Bone marrow (tissue), 2 donors: ENCODE measurements around the gene DLK2.
"Not testable (repeated sequence)": the region's sequence is repeated elsewhere in the genome, so short reads cannot be mapped to it uniquely, and the experiment has no call there.

ENCODE experiments used
- DNase-seq, 2 donors: peaks; one replicate each; lab custom pipeline; 2025; lab: John Stamatoyannopoulos, UW

DLK2 gene

DNA sequence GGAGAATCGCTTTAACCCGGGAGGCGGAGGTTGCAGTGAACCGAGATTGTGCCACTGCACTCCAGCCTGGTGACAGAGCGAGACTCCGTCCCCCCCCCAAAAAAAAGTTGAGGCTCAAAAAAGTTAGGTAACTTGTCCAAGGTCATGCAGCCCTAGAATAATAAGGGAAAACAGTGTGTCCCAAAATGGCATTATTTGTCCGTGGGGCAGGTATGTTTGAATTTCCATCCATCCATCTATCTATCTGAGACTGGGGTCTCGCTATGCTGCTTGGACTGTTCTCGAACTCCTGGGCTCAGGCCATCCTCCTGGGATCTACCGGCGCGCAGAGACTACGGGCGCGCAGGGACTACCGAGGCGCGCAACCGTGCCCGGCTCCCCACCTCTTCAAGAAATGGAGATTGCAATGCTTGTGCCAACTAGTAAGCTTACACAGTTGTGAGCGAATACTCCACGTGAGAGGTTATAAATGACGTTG is 28.4 kb downstream of the DLK2 start:
- DNase-seq = no peak

DNA sequence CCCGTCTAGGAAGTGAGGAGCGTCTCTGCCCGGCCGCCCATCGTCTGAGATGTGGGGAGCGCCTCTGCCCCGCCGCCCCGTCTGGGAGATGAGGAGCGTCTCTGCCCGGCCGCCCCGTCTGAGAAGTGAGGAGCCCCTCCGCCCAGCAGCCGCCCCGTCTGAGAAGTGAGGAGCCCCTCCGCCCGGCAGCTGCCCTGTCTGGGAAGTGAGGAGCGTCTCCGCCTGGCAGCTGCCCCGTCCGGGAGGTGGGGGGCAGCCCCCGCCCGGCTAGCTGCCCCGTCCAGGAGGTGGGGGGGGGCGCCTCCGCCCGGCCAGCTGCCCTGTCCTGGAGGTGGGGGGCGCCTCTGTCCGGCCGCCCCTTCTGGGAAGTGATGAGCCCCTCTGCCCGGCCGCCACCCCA is 30.3 kb downstream of the DLK2 start:
- DNase-seq = not testable (repeated sequence)

DNA sequence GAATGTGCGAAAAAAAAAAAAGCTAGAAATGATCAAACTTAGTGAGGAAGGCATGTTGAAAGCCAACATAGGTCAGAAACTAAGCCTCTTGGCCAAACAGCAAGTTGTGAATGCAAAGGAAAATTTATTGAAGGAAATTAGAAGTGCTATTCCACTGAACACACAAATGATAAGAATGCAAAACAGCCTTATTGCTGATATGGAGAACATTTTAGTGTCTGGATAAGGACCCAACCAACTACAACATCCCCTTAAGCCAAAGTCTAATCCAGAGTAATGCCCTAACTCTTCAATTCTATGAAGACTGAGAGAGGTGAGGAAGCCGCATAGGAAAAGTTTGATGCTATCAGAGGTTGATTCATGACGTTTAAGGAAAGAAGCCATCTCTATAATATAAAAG is 33.5 kb downstream of the DLK2 start:
- DNase-seq = no peak

DNA sequence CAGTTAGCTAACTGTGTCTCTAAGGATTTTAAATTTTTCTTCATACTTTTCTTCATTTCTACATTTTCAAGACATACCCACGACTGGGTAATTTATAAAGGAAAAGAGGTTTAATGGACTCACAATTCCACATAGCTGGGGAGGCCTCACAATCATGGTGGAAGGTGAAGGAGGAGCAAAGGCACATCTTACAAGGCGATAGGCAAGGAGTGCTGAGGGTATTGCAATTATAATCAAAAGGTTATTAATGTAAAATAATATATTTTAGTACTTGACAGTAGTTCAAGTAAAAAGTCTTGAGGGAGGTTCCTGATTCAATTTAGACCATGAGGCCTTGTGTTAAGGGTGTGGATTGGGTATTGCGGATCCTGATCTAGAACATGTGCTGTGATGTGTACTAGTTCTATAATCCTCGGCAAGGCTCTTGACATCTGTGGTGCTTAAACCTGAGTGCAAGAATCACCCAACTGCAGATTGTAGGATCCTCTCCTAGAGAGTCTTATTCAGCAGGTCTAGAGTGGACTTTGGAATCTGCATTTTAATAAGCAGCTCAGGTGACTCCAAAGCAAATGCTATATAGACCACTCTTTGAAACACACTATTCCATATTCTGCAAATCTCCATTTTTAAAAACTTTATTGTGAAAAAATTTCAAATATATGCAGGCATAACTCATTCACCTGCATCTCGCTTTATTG is 35.2 kb downstream of the DLK2 start:
- DNase-seq = no peak

DNA sequence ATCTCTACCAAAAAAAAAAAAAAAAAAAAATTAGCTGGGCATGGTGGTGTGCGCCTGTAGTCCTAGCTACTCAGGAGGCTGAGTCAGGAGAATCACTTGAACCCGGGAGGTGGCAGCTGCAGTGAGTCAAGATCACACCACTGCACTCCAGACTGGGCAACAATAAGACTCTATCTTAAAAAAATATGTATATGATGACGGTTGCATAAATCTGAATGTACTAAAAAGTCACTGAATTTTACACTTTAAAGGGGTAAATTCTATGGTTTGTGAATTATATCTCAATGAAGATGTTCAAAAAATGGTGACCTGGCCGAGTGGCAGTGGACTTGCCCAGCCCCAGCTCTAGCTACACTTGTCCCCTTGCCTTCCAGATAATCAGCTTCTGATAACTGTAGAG is 38.4 kb downstream of the DLK2 start:
- no peak for DNase-seq

DNA sequence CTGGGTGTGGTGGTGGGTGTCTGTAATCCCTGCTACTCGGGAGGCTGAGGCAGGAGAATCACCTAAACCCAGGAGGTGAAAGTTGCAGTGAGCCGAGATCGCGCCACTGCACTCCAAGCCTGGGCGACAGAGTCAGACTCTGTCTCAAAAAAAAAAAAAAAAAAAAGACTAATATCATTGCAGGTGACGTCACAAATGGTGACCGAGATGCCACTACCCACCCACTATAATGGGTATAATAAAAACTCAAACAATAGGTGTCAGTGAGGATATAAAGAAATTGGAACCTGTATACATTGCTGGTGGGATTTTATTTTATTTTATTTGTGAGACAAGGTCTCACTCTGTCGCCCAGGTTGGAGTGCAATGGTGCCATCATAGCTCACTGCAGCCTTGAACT is 40.1 kb downstream of the DLK2 start:
- DNase-seq = not testable (repeated sequence)

GRCh38 chr6:43413002-43413401 is 42.3 kb downstream of the DLK2 start:
- no peak for DNase-seq

GRCh38 chr6:43412541-43412940 is 42.8 kb downstream of the DLK2 start:
- DNase-seq = no peak

- not testable (repeated sequence) for DNase-seq
Measured at GRCh38 chr6:43410776-43411175, 44.6 kb downstream of the DLK2 start.

DNA sequence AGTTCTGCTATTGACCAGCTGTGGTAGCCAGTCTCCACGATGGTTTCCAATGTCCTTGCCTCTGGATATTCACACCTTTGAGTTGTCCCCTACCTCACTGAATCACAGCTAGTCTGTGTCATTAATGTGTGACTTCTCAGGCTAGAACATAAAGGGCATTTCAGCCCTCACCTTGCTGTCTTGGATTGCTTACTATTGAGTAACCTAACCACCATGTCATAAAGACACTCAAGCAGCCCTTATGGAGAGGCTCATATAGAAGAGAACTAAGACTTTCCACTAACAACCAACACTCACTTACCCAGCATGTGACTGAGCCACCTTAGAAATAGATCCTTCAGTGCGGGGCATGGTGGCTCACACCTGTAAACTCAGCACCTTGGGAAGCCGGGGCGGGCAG is 47.1 kb downstream of the DLK2 start:
- no peak for DNase-seq

DNA sequence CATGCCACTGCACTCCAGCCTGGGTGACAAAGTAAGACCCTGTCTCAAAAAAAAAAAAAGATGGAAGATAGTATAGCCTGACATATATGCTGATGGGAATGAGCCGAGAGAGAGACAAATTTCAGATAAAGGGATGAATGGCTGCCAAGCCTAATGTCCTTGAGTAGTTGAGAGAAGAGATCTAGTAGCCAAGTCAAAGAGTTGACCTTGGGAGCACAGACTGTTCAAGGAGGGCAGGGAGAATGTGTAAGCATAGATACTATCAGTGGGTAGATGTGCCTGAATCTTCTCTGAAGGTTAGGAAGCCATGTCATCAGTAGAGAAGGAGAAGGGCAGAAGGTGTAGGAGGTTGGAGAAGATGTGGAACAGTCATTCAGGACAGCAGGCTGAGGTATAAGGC is 48.1 kb downstream of the DLK2 start:
- no peak for DNase-seq

DNA sequence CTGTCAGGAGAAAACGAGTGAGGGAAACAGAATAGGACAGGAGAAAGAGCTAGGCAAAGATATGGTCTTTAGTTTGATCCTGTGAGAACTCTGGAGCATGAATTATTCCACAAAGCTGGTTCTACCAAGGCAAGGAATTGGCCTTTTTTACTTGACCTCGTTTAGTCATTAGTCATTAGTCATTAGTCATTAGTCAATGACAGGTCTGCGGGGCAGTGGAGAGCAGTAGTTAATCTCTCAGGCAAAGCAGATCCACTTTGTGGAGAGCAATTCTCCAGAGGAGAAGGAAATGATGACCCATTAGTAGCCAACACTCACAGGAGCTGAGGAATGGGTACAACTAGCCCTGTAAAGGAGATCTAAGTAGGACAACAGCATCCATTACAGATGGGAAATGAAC is 50.0 kb downstream of the DLK2 start:
- DNase-seq = no peak

GRCh38 chr6:43402820-43403219 is 52.5 kb downstream of the DLK2 start:
- DNase-seq = no peak

- DNase-seq = no peak
Measured at GRCh38 chr6:43401730-43402129, 53.6 kb downstream of the DLK2 start.
